ENCODE results near the gene CPT2.

Gene CPT2

GRCh38 chr1:53259932-53260331 is 63.3 kb downstream of the CPT2 start:
- peak; percentile 83 for DNase-seq
- Histone ChIP-seq H4K20me1 (ENCODE audit: insufficient read depth, low read length) (no peaks in the 10 kb centered on the region), H3F3A (ENCODE audit: insufficient read depth, low read length) (peaks cover 27% of the 10 kb centered on the region), H3K4me3 (ENCODE audit: low read length) (0 out of 2 replicates have a peak overlapping the region, but pooled peaks have one; percentile 8), H3K4me2 (ENCODE audit: low read depth, low read length) (peak overlapping the region; percentile 56), H2AFZ (ENCODE audit: low read length) (peak overlapping the region; percentile 46), H3K9me2 (replicated peaks; ENCODE audit: insufficient read depth, low read length) (no peaks in the 10 kb centered on the region), H3K27ac (ENCODE audit: low read length) (peak overlapping the region; percentile 89), H3K79me2 (ENCODE audit: low read length) (no peaks in the 10 kb centered on the region; the same call in 1 of the 2 replicates), H3K4me1 (ENCODE audit: low read length) (peaks cover 48% of the 10 kb centered on the region), H3K27me3 (replicated peaks; ENCODE audit: insufficient read depth, low read length) (no peaks in the 10 kb centered on the region), H3K9me3 (replicated peaks; ENCODE audit: insufficient read depth, low read length) (no peaks in the 10 kb centered on the region), H3K36me3 (replicated peaks; ENCODE audit: insufficient read depth, low read length) (peaks cover 7% of the 10 kb centered on the region; the same call in 1 of the 2 replicates), H3K9ac (ENCODE audit: low read length) (peak overlapping the region; percentile 28; the same call in 1 of the 2 replicates)
- TF ChIP-seq CTCF (IDR thresholded peaks at IDR 0.05; ENCODE audit: low read length) (no peak), EZH2 (optimal IDR thresholded peaks at IDR 0.05; ENCODE audit: low read depth, low read length) (no peak), EZH2phosphoT487 (IDR thresholded peaks at IDR 0.05; ENCODE audit: low read length) (no peak)

- Histone ChIP-seq H3K79me2 (ENCODE audit: low read length) (no peaks in the 10 kb centered on the region; the same call in 1 of the 2 replicates), H3K9me3 (replicated peaks; ENCODE audit: insufficient read depth, low read length) (no peaks in the 10 kb centered on the region), H4K20me1 (ENCODE audit: insufficient read depth, low read length) (no peaks in the 10 kb centered on the region), H2AFZ (ENCODE audit: low read length) (no peak overlapping the region), H3K4me2 (ENCODE audit: low read depth, low read length) (peak overlapping the region; percentile 56), H3K9me2 (replicated peaks; ENCODE audit: insufficient read depth, low read length) (no peaks in the 10 kb centered on the region), H3K27ac (ENCODE audit: low read length) (peak overlapping the region; percentile 89), H3F3A (ENCODE audit: insufficient read depth, low read length) (peaks cover 27% of the 10 kb centered on the region), H3K4me1 (ENCODE audit: low read length) (peaks cover 48% of the 10 kb centered on the region), H3K9ac (ENCODE audit: low read length) (peak overlapping the region; percentile 28; the same call in 1 of the 2 replicates), H3K36me3 (replicated peaks; ENCODE audit: insufficient read depth, low read length) (peaks cover 7% of the 10 kb centered on the region; the same call in 1 of the 2 replicates), H3K27me3 (replicated peaks; ENCODE audit: insufficient read depth, low read length) (no peaks in the 10 kb centered on the region), H3K4me3 (ENCODE audit: low read length) (peak overlapping the region; percentile 8; the same call in 1 of the 2 replicates)
- DNase-seq: no peak
- no peak for TF ChIP-seq EZH2phosphoT487 (IDR thresholded peaks at IDR 0.05; ENCODE audit: low read length)
- TF ChIP-seq EZH2 (optimal IDR thresholded peaks at IDR 0.05; ENCODE audit: low read depth, low read length): no peak
- TF ChIP-seq CTCF (IDR thresholded peaks at IDR 0.05; ENCODE audit: low read length): no peak
Measured at GRCh38 chr1:53260631-53261247, 64.1 kb downstream of the CPT2 start.

- Histone ChIP-seq H3K4me3 (ENCODE audit: low read length) (no peak overlapping the region), H3K27ac (ENCODE audit: low read length) (peak overlapping the region; percentile 89; the same call in 1 of the 2 replicates), H4K20me1 (ENCODE audit: insufficient read depth, low read length) (no peaks in the 10 kb centered on the region), H3K36me3 (replicated peaks; ENCODE audit: insufficient read depth, low read length) (peaks cover 6% of the 10 kb centered on the region; the same call in 1 of the 2 replicates), H3K79me2 (ENCODE audit: low read length) (no peaks in the 10 kb centered on the region; the same call in 1 of the 2 replicates), H3K4me1 (ENCODE audit: low read length) (peaks cover 48% of the 10 kb centered on the region), H3K27me3 (replicated peaks; ENCODE audit: insufficient read depth, low read length) (no peaks in the 10 kb centered on the region), H3K9me3 (replicated peaks; ENCODE audit: insufficient read depth, low read length) (no peaks in the 10 kb centered on the region), H3K9me2 (replicated peaks; ENCODE audit: insufficient read depth, low read length) (no peaks in the 10 kb centered on the region), H3F3A (ENCODE audit: insufficient read depth, low read length) (peaks cover 27% of the 10 kb centered on the region), H3K4me2 (ENCODE audit: low read depth, low read length) (no peak overlapping the region), H2AFZ (ENCODE audit: low read length) (no peak overlapping the region), H3K9ac (ENCODE audit: low read length) (no peak overlapping the region)
- DNase-seq: no peak
- TF ChIP-seq CTCF (IDR thresholded peaks at IDR 0.05; ENCODE audit: low read length): no peak
Measured at GRCh38 chr1:53262000-53262399, 65.4 kb downstream of the CPT2 start.

All from MM.1S (cell line).